Adrenal gland (tissue), 5 donors: Measurements from ENCODE around the gene RAB26.

Experiments used
- POLR2A ChIP-seq, 2 donors: fragments of 450-650 bp; IDR thresholded peaks; one replicate each; pipeline ENCODE4 v1.6.1; 2017; ENCODE audit warnings: antibody characterized with exemption in 2 of 2, mild to moderate bottlenecking in 2 of 2, moderate library complexity in 1 of 2
- TF ChIP-seq, protein P1 (sequence below), 6 experiments: fragments of 450-650 bp in 4 of 6; fragments of 200-600 bp in 2 of 6; sonication (generic) in 1 of 6; IDR thresholded peaks; 1 replicate in 5 of 6; 2 replicates in 1 of 6; pipeline versions ENCODE4 v1.5.1 to v1.8.0; 2016 to 2021; ENCODE audit warnings: antibody characterized with exemption in 6 of 6, mild to moderate bottlenecking in 2 of 6, moderate library complexity in 1 of 6
- donor health status: DM: no; HTN: no; CAD: no.

DNA sequence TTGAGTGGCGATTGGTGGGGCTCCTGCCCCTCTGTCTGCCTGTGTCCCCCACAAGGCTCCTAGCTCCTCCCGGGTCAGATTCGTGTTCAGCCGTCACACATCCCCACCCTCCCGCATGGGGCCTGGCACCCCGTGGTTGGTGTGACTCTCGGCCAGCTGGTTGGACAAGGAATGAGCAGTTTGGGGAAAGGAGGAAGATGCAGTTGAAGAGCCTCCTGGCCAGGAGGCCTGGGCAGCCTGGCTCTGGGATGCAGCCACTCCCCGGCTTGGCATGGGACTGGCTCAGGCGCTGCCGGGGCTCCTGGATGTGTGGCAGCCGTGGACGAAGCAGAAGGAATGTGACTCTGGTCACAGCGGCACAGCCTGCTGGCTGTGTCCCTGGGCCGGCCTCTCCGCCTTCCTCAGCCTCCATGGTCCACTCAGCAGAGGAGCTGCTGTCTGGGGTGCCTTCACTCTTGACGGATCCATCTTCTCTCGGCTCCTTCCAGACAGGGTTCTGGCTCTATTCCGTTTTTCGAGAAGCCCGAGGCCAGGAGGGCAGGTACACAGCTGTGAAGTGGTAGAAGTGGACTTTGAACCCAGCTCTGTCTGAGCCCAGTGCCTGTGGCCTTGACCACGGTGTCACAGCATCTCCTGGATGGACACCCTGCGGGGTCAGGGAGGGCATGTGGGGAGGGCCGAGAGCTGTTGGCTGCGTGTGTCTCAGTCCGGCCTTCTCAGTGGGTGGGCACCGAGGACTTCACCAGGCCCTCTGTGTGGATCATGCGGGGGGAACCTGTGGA is 9.2 kb downstream of the RAB26 start:
- TF ChIP-seq POLR2A (IDR thresholded peaks at IDR 0.05) = no peak
- TF ChIP-seq, protein P1, sequence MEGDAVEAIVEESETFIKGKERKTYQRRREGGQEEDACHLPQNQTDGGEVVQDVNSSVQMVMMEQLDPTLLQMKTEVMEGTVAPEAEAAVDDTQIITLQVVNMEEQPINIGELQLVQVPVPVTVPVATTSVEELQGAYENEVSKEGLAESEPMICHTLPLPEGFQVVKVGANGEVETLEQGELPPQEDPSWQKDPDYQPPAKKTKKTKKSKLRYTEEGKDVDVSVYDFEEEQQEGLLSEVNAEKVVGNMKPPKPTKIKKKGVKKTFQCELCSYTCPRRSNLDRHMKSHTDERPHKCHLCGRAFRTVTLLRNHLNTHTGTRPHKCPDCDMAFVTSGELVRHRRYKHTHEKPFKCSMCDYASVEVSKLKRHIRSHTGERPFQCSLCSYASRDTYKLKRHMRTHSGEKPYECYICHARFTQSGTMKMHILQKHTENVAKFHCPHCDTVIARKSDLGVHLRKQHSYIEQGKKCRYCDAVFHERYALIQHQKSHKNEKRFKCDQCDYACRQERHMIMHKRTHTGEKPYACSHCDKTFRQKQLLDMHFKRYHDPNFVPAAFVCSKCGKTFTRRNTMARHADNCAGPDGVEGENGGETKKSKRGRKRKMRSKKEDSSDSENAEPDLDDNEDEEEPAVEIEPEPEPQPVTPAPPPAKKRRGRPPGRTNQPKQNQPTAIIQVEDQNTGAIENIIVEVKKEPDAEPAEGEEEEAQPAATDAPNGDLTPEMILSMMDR (IDR thresholded peaks at IDR 0.05) = no peak
